Calu3 (cell line): ENCODE results near the gene RPS21. TPM values are rescaled to one million over a fixed set of nuclear protein-coding genes. Genes with fewer than 3 reads are reported as not detected.
A peak's percentile ranks its signal among the peaks of the same experiment; 100 is the strongest.

Experiments used
- Bru-seq: library from RNA; stranded (reverse); fragments of 400-500 nt; gene quantifications from one replicate; lab custom pipeline; 2021; lab: Mats Ljungman, UMichigan
- BruChase-seq, 2 experiments: library from RNA; stranded (reverse); fragments of 400-500 nt; gene quantifications; one replicate each; lab custom pipeline; 2021; lab: Mats Ljungman, UMichigan
- BruUV-seq: library from RNA; stranded (reverse); fragments of 400-500 nt; replicated peaks from 2 replicates; lab custom pipeline; 2021; lab: Mats Ljungman, UMichigan
- CTCF ChIA-PET: fragments of 300-600 bp; sonication (Branson Sonifier 250); formaldehyde crosslinking; loops from one replicate; lab custom pipeline; 2022; ENCODE audit warnings: antibody characterized with exemption; lab: Charles Lee
- DNase-seq: peaks from one replicate; pipeline ENCODE4 v3.0.0; 2022
- H3K27ac Mint-ChIP-seq: one replicate; pipeline ENCODE4 v1.8.0; 2022; ENCODE audit warnings: mixed read lengths; ENCODE audit not compliant: unreplicated experiment
- H3K27me3 Mint-ChIP-seq: one replicate; pipeline ENCODE4 v1.8.0; 2022; ENCODE audit warnings: mixed read lengths; ENCODE audit not compliant: unreplicated experiment
- H3K36me3 Mint-ChIP-seq: one replicate; pipeline ENCODE4 v1.8.0; 2022; ENCODE audit warnings: mild to moderate bottlenecking, moderate library complexity, mixed read lengths; ENCODE audit not compliant: insufficient read depth, unreplicated experiment
- H3K4me1 Mint-ChIP-seq: one replicate; pipeline ENCODE4 v1.8.0; 2022; ENCODE audit warnings: mild to moderate bottlenecking, low read depth, mixed read lengths; ENCODE audit not compliant: unreplicated experiment
- H3K4me3 Mint-ChIP-seq: one replicate; pipeline ENCODE4 v1.8.0; 2022; ENCODE audit warnings: mild to moderate bottlenecking, low read depth, moderate library complexity, mixed read lengths; ENCODE audit not compliant: unreplicated experiment
- H3K9me3 Mint-ChIP-seq: one replicate; pipeline ENCODE4 v1.8.0; 2022; ENCODE audit warnings: low read depth, mixed read lengths; ENCODE audit not compliant: unreplicated experiment
- CTCF ChIP-seq: fragments of 200-600 bp; IDR thresholded peaks from one replicate; pipeline ENCODE4 v1.8.0; 2022; ENCODE audit warnings: antibody characterized with exemption; ENCODE audit not compliant: unreplicated experiment
- intact Hi-C: fragments of 100-400 bp; cut with micrococcal nuclease; formaldehyde crosslinking; loops from one replicate; pipeline ENCODE4 v1.10.0; 2022; ENCODE audit not compliant: unreplicated experiment
- long read RNA-seq: library from polyadenylated mRNA; stranded (forward); transcript quantifications from one replicate; pipeline ENCODE4 v2.0.0, GENCODE V29; 2022
- total RNA-seq: library from RNA; stranded (reverse); gene quantifications from 2 replicates; pipeline ENCODE4 v1.2.3, GENCODE V29; 2022

The RPS21 gene
- total RNA-seq, result 1,920 and 1,936 TPM in 2 replicates
- percentile 96 among the genes with signal in this experiment for Bru-seq, nascent RNA
- percentile 98 among the genes with signal in this experiment for BruChase-seq, experiment 1, labeled RNA remaining after a 6-hour chase
- BruChase-seq, experiment 2, labeled RNA remaining after a 2-hour chase, result percentile 98 among the genes with signal in this experiment
- long read RNA-seq, transcript RPS21-201 (6 exons, 344 nt), result major isoform, 630 of 768 reads
- long read RNA-seq, transcript RPS21-205 (5 exons, 429 nt), result minor isoform, 13 of 768 reads
- long read RNA-seq, partial matches to known transcripts, result 107 of 768 reads
- long read RNA-seq, other reads (novel, unspliced or antisense), result 18 of 768 reads

- no peak for TF ChIP-seq CTCF
- TSS peak; percentile 76 for BruUV-seq
- peaks cover 5% of the 10 kb centered on the region for H3K9me3 Mint-ChIP-seq
- intact Hi-C loops, result loop anchor here (5.0 kb wide), 1 partner anchor 231 kb away; no protein-coding TSS in a partner anchor
- peaks cover 63% of the 10 kb centered on the region for H3K4me1 Mint-ChIP-seq
- peak within 1 kb of the TSS; percentile 96 for H3K4me3 Mint-ChIP-seq
- peak; percentile 98 for DNase-seq
- H3K27ac Mint-ChIP-seq, result peak within 1 kb of the TSS; percentile 92
- H3K27me3 Mint-ChIP-seq, result no peaks in the 10 kb centered on the region
- CTCF ChIA-PET, result interaction anchor here (0.6 to 2.1 kb wide), 20 partner anchors 10 to 622 kb away, joined by 3 to 11 read pairs (median 4); partner anchors contain the start of gene ADRM1
- H3K36me3 Mint-ChIP-seq, result peaks cover 95% of the 10 kb centered on the region
Measured at GRCh38 chr20:62386383-62387218, at the start of gene RPS21. Gene RPS21 (plus strand): TSS chr20:62387103. CDS start chr20:62387339, 236 bp downstream.

- H3K4me3 Mint-ChIP-seq, result no peak overlapping the region
- intact Hi-C loops, result no loop called here
- peaks cover 84% of the 10 kb centered on the region for H3K36me3 Mint-ChIP-seq
- no peaks in the 10 kb centered on the region for H3K4me1 Mint-ChIP-seq
- H3K27me3 Mint-ChIP-seq, result no peaks in the 10 kb centered on the region
- no peak for TF ChIP-seq CTCF
- H3K27ac Mint-ChIP-seq, result no peak overlapping the region
- BruUV-seq, result no TSS peak
- H3K9me3 Mint-ChIP-seq, result no peaks in the 10 kb centered on the region
- CTCF ChIA-PET, result no interaction called here
- DNase-seq, result no peak
Measured at GRCh38 chr20:62337558-62338293, 49.2 kb upstream of the RPS21 start.

- no TSS peak for BruUV-seq
- intact Hi-C loops, result no loop called here
- H3K27me3 Mint-ChIP-seq, result no peaks in the 10 kb centered on the region
- no peak overlapping the region for H3K27ac Mint-ChIP-seq
- CTCF ChIA-PET, result no interaction called here
- H3K4me1 Mint-ChIP-seq, result no peaks in the 10 kb centered on the region
- no peaks in the 10 kb centered on the region for H3K9me3 Mint-ChIP-seq
- TF ChIP-seq CTCF, result no peak
- H3K4me3 Mint-ChIP-seq, result no peak overlapping the region
- DNase-seq, result no peak
- peaks cover 84% of the 10 kb centered on the region for H3K36me3 Mint-ChIP-seq
Measured at GRCh38 chr20:62338294-62338620, 48.6 kb upstream of the RPS21 start.

GRCh38 chr20:62339647-62340062, 47.2 kb upstream of the RPS21 start:
- intact Hi-C loops, result no loop called here
- H3K36me3 Mint-ChIP-seq, result peaks cover 89% of the 10 kb centered on the region
- no TSS peak for BruUV-seq
- DNase-seq, result no peak
- no peak overlapping the region for H3K4me3 Mint-ChIP-seq
- CTCF ChIA-PET, result interaction anchor here (0.9 to 1.4 kb wide), 2 partner anchors 10 to 43 kb away, joined by 4 read pairs; no protein-coding TSS in a partner anchor
- H3K27me3 Mint-ChIP-seq, result no peaks in the 10 kb centered on the region
- no peak overlapping the region for H3K27ac Mint-ChIP-seq
- H3K4me1 Mint-ChIP-seq, result no peaks in the 10 kb centered on the region
- H3K9me3 Mint-ChIP-seq, result no peaks in the 10 kb centered on the region
- no peak for TF ChIP-seq CTCF
